Nephron (organoid): Measurements from ENCODE around the gene COL4A3.

Experiments
- H3K27ac Mint-ChIP-seq, 3 experiments: 2 replicates each; pipeline ENCODE4 v1.8.0; 2020; ENCODE audit warnings: mixed read lengths in 3 of 3, mild to moderate bottlenecking in 2 of 3, moderate library complexity in 1 of 3
- H3K27me3 Mint-ChIP-seq: 2 replicates; pipeline ENCODE4 v1.8.0; 2021; ENCODE audit warnings: low read depth, mild to moderate bottlenecking, moderate library complexity, mixed read lengths
- H3K36me3 Mint-ChIP-seq: 2 replicates; pipeline ENCODE4 v1.8.0; 2020; ENCODE audit warnings: low read depth, mixed read lengths
- H3K4me1 Mint-ChIP-seq: 2 replicates; pipeline ENCODE4 v1.8.0; 2020; ENCODE audit warnings: mixed read lengths
- H3K4me3 Mint-ChIP-seq, 3 experiments: 2 replicates each; pipeline ENCODE4 v1.8.0; 2020; ENCODE audit warnings: mild to moderate bottlenecking in 3 of 3, mixed read lengths in 3 of 3, moderate library complexity in 2 of 3
- H3K9me3 Mint-ChIP-seq: 2 replicates; pipeline ENCODE4 v1.8.0; 2020; ENCODE audit warnings: mixed read lengths
- TF ChIP-seq, protein P1 (sequence below), 3 experiments: fragments of 200-600 bp; sonication (generic); IDR thresholded peaks; one replicate each; pipeline ENCODE4 v1.5.0; 2021; ENCODE audit warnings: antibody characterized with exemption in 3 of 3; ENCODE audit not compliant: unreplicated experiment in 3 of 3

The COL4A3 gene

DNA sequence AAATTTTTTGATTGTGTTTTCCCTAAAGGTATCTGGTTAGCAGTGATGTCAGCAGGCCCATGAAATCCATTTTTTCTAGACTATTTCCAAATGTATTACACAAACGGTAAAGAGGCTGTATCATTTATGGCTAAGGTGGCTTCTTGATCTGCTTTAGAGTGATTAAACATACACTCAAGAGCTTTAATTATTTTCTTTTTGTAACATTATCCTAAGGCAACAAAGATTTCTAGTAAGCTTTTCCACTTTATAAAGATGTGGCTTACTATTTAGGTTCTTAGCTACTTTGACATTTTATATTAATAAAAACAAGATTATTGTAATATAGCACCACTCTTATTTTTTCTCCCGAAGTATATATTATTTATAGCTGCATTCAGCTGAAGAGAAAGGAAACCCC, 177.1 kb downstream of the COL4A3 start:
- TF ChIP-seq, protein P1, sequence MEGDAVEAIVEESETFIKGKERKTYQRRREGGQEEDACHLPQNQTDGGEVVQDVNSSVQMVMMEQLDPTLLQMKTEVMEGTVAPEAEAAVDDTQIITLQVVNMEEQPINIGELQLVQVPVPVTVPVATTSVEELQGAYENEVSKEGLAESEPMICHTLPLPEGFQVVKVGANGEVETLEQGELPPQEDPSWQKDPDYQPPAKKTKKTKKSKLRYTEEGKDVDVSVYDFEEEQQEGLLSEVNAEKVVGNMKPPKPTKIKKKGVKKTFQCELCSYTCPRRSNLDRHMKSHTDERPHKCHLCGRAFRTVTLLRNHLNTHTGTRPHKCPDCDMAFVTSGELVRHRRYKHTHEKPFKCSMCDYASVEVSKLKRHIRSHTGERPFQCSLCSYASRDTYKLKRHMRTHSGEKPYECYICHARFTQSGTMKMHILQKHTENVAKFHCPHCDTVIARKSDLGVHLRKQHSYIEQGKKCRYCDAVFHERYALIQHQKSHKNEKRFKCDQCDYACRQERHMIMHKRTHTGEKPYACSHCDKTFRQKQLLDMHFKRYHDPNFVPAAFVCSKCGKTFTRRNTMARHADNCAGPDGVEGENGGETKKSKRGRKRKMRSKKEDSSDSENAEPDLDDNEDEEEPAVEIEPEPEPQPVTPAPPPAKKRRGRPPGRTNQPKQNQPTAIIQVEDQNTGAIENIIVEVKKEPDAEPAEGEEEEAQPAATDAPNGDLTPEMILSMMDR (IDR thresholded peaks at IDR 0.05; ENCODE audit: unreplicated experiment in 3 of 3), result no peak
- Mint-ChIP-seq H3K9me3 (no peaks in the 10 kb centered on the region), H3K27ac (no peak overlapping the region), H3K4me3 (no peak overlapping the region), H3K27me3 (no peaks in the 10 kb centered on the region), H3K36me3 (peaks cover 40% of the 10 kb centered on the region), H3K4me1 (peaks cover 3% of the 10 kb centered on the region)

DNA sequence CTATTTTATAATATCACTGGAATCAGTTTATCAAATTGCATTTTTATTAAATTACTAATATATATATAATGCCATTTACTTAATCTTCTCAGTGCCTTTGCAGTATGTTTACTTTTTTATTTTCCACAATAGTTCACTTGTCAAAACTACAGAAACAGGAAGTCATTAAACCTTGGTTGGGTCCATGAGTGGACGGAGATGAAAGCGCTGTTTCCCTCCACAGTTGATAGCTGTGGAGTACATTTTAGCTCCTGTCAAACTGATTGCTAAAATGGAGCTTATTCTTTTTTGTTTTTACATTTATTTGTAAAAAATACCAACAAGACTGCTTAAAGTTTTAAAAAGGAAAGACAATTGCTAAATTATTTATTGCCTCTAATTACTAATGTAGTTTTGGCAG, 179.8 kb downstream of the COL4A3 start:
- Mint-ChIP-seq H3K27me3 (no peaks in the 10 kb centered on the region), H3K4me1 (peaks cover 3% of the 10 kb centered on the region), H3K4me3 (no peak overlapping the region), H3K27ac (no peak overlapping the region), H3K36me3 (peaks cover 39% of the 10 kb centered on the region), H3K9me3 (no peaks in the 10 kb centered on the region)
- TF ChIP-seq, protein P1 (IDR thresholded peaks at IDR 0.05; ENCODE audit: unreplicated experiment in 3 of 3), result no peak

DNA sequence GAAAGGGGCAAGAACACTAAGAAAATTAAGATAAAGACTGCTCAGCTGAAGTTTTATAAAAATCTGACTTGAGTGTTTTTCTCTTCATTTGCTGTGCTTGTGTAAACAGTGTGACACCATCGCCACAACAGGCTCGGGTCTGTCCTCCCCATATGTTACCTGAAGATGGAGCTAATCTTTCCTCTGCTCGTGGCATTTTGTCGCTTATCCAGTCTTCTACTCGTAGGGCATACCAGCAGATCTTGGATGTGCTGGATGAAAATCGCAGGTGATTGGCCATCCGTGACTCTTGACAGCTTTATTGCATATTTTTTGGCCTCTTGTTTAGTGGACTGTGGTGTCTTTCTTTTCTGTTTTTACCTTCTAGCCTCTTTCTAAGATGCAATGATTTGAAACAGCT, 182.7 kb downstream of the COL4A3 start:
- no peaks in the 10 kb centered on the region for H3K27me3 Mint-ChIP-seq
- H3K4me1 Mint-ChIP-seq, result no peaks in the 10 kb centered on the region
- no peaks in the 10 kb centered on the region for H3K9me3 Mint-ChIP-seq
- H3K4me3 Mint-ChIP-seq, result no peak overlapping the region
- TF ChIP-seq, protein P1 (IDR thresholded peaks at IDR 0.05; ENCODE audit: unreplicated experiment in 3 of 3), result no peak
- peaks cover 36% of the 10 kb centered on the region for H3K36me3 Mint-ChIP-seq
- H3K27ac Mint-ChIP-seq, result peak overlapping the region in 1 of 3 experiments; percentile 5

DNA sequence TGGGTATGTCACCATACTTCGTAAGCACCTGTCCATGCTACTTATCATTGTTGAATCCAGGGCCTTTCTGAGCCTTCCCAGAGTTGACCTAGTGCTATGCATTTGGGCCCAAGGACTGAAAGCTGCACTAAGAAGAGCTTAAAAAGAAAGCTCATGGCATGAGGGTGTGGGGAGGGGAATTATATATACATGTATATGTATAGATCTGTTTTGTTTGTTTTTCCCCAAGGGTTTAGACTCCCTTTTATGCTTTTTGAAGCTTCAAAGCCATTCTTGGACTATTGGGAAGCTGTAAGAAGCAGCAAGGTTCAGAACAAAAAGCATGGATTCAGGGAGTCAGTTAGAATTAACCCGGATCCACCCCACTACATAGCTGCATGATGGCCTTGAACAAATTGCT, 183.9 kb downstream of the COL4A3 start:
- Mint-ChIP-seq H3K27me3 (no peaks in the 10 kb centered on the region), H3K36me3 (peaks cover 32% of the 10 kb centered on the region), H3K9me3 (no peaks in the 10 kb centered on the region), H3K27ac (no peak overlapping the region), H3K4me1 (no peaks in the 10 kb centered on the region), H3K4me3 (no peak overlapping the region)
- TF ChIP-seq, protein P1 (IDR thresholded peaks at IDR 0.05; ENCODE audit: unreplicated experiment in 3 of 3), result no peak

DNA sequence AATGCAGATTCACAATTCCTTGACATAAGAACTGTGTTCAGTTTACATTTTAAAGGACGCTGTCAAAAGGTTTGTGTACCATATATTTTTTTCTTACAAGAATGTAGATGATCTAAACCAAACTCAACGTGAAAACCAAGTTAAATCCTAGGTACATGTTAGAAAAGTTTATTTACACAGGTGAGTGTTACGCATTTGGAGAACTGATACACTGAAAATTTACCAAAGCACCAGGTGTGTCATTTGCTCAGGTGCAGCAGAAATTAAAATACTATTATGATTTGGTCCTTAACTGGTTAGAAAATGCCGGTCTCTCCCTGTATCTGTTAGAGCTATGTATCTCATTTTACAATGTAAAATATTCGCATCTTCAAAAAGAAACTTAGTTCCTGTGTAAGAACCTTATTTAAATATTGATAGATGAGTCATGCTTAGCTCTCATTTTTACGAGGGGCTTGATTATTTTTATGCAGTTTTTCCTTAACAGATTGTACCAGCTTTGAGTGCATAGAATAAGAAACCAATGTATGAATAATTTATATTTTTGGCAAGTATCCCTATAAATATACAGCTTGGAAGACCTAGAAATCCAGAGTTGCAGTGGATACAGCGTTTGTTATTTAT, 185.7 kb downstream of the COL4A3 start:
- no peaks in the 10 kb centered on the region for H3K9me3 Mint-ChIP-seq
- H3K4me1 Mint-ChIP-seq, result no peaks in the 10 kb centered on the region
- H3K4me3 Mint-ChIP-seq, result no peak overlapping the region

DNA sequence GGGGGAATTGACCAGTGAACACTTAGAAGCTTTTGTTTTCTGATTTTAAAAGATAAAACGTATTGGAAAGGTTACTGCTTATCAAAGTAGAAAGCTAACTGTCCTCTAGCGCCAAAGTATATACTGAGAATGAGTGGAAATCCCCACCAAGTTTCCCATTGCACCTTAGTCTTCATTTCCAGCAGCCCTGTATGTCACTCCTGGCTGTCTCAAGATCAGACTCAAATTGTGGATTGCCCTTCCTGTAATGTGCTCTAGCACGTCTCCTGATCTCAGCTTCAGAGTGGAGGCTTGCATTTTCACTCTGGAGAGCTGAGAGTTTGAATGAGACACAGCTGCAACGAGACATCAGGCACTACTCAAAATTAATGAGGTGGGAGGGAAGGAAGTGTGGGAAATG, 187.2 kb downstream of the COL4A3 start:
- Mint-ChIP-seq H3K9me3 (no peaks in the 10 kb centered on the region), H3K27me3 (no peaks in the 10 kb centered on the region), H3K4me1 (no peaks in the 10 kb centered on the region), H3K27ac (no peak overlapping the region), H3K4me3 (no peak overlapping the region), H3K36me3 (peaks cover 41% of the 10 kb centered on the region)
- TF ChIP-seq, protein P1 (IDR thresholded peaks at IDR 0.05; ENCODE audit: unreplicated experiment in 3 of 3), result no peak

More for the DNA sequence above, 185.7 kb downstream of the COL4A3 start:
- Mint-ChIP-seq H3K36me3 (peaks cover 36% of the 10 kb centered on the region), H3K27ac (no peak overlapping the region), H3K27me3 (no peaks in the 10 kb centered on the region)
- TF ChIP-seq, protein P1 (IDR thresholded peaks at IDR 0.05; ENCODE audit: unreplicated experiment in 3 of 3), result no peak
